Ishikawa (cell line): ENCODE results near the gene ROBO1.

Source experiments
- CEBPB ChIP-seq: IDR thresholded peaks from 2 replicates; pipeline ENCODE4 v1.6.1; 2012
- CREB1 ChIP-seq: IDR thresholded peaks from 2 replicates; pipeline ENCODE4 v1.6.1; 2012; ENCODE audit warnings: low read depth
- EGR1 ChIP-seq: IDR thresholded peaks from 2 replicates; pipeline ENCODE4 v1.6.1; 2012
- EP300 ChIP-seq: IDR thresholded peaks from 2 replicates; pipeline ENCODE4 v1.6.1; 2012; ENCODE audit warnings: borderline replicate concordance
- FOXM1 ChIP-seq: IDR thresholded peaks from 2 replicates; pipeline ENCODE4 v1.6.1; 2012; ENCODE audit warnings: low read depth, borderline replicate concordance
- MAX ChIP-seq: IDR thresholded peaks from 2 replicates; pipeline ENCODE4 v1.6.1; 2012
- NFIC ChIP-seq: IDR thresholded peaks from 2 replicates; pipeline ENCODE4 v1.6.1; 2012
- RAD21 ChIP-seq: IDR thresholded peaks from 2 replicates; pipeline ENCODE4 v1.6.1; 2012; ENCODE audit warnings: low read depth
- REST ChIP-seq: IDR thresholded peaks from 2 replicates; pipeline ENCODE4 v1.6.1; 2012; ENCODE audit warnings: low read depth, mild to moderate bottlenecking
- TAF1 ChIP-seq: IDR thresholded peaks from 2 replicates; pipeline ENCODE4 v1.6.1; 2012; ENCODE audit warnings: low read depth, mild to moderate bottlenecking
- TCF12 ChIP-seq: IDR thresholded peaks from 2 replicates; pipeline ENCODE4 v1.6.1; 2012; ENCODE audit warnings: low read depth
- TEAD4 ChIP-seq: IDR thresholded peaks from 2 replicates; pipeline ENCODE4 v1.6.1; 2012
- USF1 ChIP-seq: IDR thresholded peaks from 2 replicates; pipeline ENCODE4 v1.6.1; 2012
- YY1 ChIP-seq: IDR thresholded peaks from 2 replicates; pipeline ENCODE4 v1.6.1; 2012; ENCODE audit warnings: low read depth
- ZBTB7A ChIP-seq: IDR thresholded peaks from 2 replicates; pipeline ENCODE4 v1.6.1; 2012; ENCODE audit warnings: low read depth

The ROBO1 gene

GRCh38 chr3:79159736-79160135 is 608.1 kb downstream of the ROBO1 start:
- no peak for TF ChIP-seq CEBPB
- no peak for TF ChIP-seq RAD21

DNA sequence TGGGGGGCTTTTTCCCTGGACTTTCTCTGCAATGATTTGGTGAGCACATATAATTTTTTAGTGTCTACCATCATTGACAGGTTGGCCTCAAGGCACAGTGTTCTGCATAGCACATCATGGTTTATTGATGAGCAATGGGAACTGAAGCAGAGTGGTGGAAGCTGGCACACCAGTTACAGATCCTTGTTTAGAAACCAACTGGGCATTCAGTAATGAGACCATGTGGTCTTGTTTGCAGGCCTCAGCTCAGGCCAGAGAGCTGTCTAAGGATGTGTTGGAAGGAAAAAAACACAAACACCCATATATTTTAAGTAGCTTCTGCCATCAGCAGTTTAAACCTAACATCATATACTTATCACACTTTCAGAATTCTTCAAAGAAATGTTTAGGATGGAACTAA is 610.6 kb downstream of the ROBO1 start:
- no peak for TF ChIP-seq FOXM1
- TF ChIP-seq ZBTB7A: no peak
- TF ChIP-seq TEAD4: no peak
- TF ChIP-seq NFIC: no peak
- no peak for TF ChIP-seq TCF12
- TF ChIP-seq EP300: no peak
- TF ChIP-seq USF1: no peak
- TF ChIP-seq YY1: no peak
- TF ChIP-seq RAD21: no peak
- no peak for TF ChIP-seq TAF1
- no peak for TF ChIP-seq CEBPB
- no peak for TF ChIP-seq REST

- TF ChIP-seq EGR1 (no peak), CREB1 (no peak), USF1 (no peak), ZBTB7A (no peak), TAF1 (no peak), YY1 (no peak), FOXM1 (no peak), TCF12 (no peak), EP300 (no peak), CEBPB (no peak), TEAD4 (no peak), NFIC (no peak), RAD21 (no peak), REST (no peak), MAX (no peak)
Observed at GRCh38 chr3:79154865-79155264, 612.9 kb downstream of the ROBO1 start.

DNA sequence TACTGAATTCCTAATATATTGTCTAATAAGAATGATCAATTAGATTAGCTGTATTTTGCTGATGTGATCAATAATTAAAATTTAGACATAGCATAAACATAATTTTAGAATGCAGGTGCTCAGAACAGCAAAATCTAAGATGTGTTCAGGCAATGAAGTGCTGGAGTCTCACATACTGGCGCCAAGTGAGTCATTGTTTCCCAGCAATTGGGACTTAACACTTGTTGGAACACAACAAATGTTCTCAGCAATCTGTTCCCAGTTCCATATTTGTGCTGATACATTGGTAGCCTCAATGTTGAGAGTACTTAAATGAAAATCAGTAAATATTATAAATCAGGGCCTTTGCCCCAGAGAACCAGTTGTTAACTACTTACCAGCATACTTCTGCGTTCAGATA is 619.0 kb downstream of the ROBO1 start:
- TF ChIP-seq EP300: no peak
- TF ChIP-seq ZBTB7A: no peak
- no peak for TF ChIP-seq USF1
- no peak for TF ChIP-seq REST
- no peak for TF ChIP-seq MAX
- no peak for TF ChIP-seq NFIC
- no peak for TF ChIP-seq TCF12
- TF ChIP-seq FOXM1: no peak
- no peak for TF ChIP-seq YY1
- no peak for TF ChIP-seq CEBPB
- no peak for TF ChIP-seq TAF1
- no peak for TF ChIP-seq RAD21
- no peak for TF ChIP-seq TEAD4
- no peak for TF ChIP-seq EGR1
- TF ChIP-seq CREB1: no peak

- TF ChIP-seq TAF1: no peak
- no peak for TF ChIP-seq USF1
- no peak for TF ChIP-seq EP300
Observed at GRCh38 chr3:79146024-79146423, 621.8 kb downstream of the ROBO1 start.
